ENCODE measurements around the gene NAA50. TPM values are rescaled to one million over a fixed set of nuclear protein-coding genes. Genes with fewer than 3 reads are reported as not detected.
A peak's percentile ranks its signal among the peaks of the same experiment; 100 is the strongest.

The NAA50 gene
- total RNA-seq, 1 experiment from 2014 or later, result 156 TPM

- H3K27ac Mint-ChIP-seq (ENCODE audit: unreplicated experiment), result peak overlapping the region; percentile 79
- peaks cover 19% of the 10 kb centered on the region for H3K4me1 Mint-ChIP-seq (ENCODE audit: low read depth, unreplicated experiment)
- no peaks in the 10 kb centered on the region for H3K27me3 Mint-ChIP-seq (ENCODE audit: unreplicated experiment)
- no peaks in the 10 kb centered on the region for H3K9me3 Mint-ChIP-seq (ENCODE audit: low read depth, unreplicated experiment)
- DNase-seq, result no peak
- H3K4me3 Mint-ChIP-seq (ENCODE audit: low read depth, unreplicated experiment), result peak overlapping the region; percentile 100
- H3K36me3 Mint-ChIP-seq (ENCODE audit: insufficient read depth, unreplicated experiment), result peaks cover 42% of the 10 kb centered on the region
- BruUV-seq (replicated peaks), result no TSS peak
- no peak for TF ChIP-seq CTCF (IDR thresholded peaks at IDR 0.05; ENCODE audit: unreplicated experiment)
- CTCF ChIA-PET, result no interaction called here
- intact Hi-C loops (cut with micrococcal nuclease; ENCODE audit: unreplicated experiment), result loop anchor here (5.0 kb wide), 1 partner anchor 246 kb away; no protein-coding TSS in a partner anchor
These were observed 2.9 kb downstream of the NAA50 start for GRCh38 chr3:113743006-113743630.

GRCh38 chr3:113741620-113742019 lies 4.4 kb downstream of the NAA50 start:
- H3K9me3 Mint-ChIP-seq (ENCODE audit: low read depth, unreplicated experiment), result no peaks in the 10 kb centered on the region
- peaks cover 19% of the 10 kb centered on the region for H3K4me1 Mint-ChIP-seq (ENCODE audit: low read depth, unreplicated experiment)
- CTCF ChIA-PET, result no interaction called here
- no peak for DNase-seq
- peaks cover 27% of the 10 kb centered on the region for H3K36me3 Mint-ChIP-seq (ENCODE audit: insufficient read depth, unreplicated experiment)
- H3K27ac Mint-ChIP-seq (ENCODE audit: unreplicated experiment), result no peak overlapping the region
- BruUV-seq (replicated peaks), result no TSS peak
- no peaks in the 10 kb centered on the region for H3K27me3 Mint-ChIP-seq (ENCODE audit: unreplicated experiment)
- no peak for TF ChIP-seq CTCF (IDR thresholded peaks at IDR 0.05; ENCODE audit: unreplicated experiment)
- intact Hi-C loops (cut with micrococcal nuclease; ENCODE audit: unreplicated experiment), result loop anchor here (5.0 kb wide), 1 partner anchor 244 kb away; no protein-coding TSS in a partner anchor
- H3K4me3 Mint-ChIP-seq (ENCODE audit: low read depth, unreplicated experiment), result no peak overlapping the region

- no peak for TF ChIP-seq CTCF (IDR thresholded peaks at IDR 0.05; ENCODE audit: unreplicated experiment)
- Mint-ChIP-seq H3K36me3 (ENCODE audit: insufficient read depth, unreplicated experiment) (peaks cover 22% of the 10 kb centered on the region), H3K4me3 (ENCODE audit: low read depth, unreplicated experiment) (no peak overlapping the region), H3K27ac (ENCODE audit: unreplicated experiment) (no peak overlapping the region), H3K27me3 (ENCODE audit: unreplicated experiment) (no peaks in the 10 kb centered on the region), H3K4me1 (ENCODE audit: low read depth, unreplicated experiment) (peaks cover 19% of the 10 kb centered on the region), H3K9me3 (ENCODE audit: low read depth, unreplicated experiment) (no peaks in the 10 kb centered on the region)
- CTCF ChIA-PET, result interaction anchor here (0.7 kb wide), 1 partner anchor 291 kb away, joined by 3 read pairs; no protein-coding TSS in a partner anchor
- BruUV-seq (replicated peaks), result no TSS peak
- intact Hi-C loops (cut with micrococcal nuclease; ENCODE audit: unreplicated experiment), result loop anchor here (5.0 kb wide), 1 partner anchor 244 kb away; no protein-coding TSS in a partner anchor
- DNase-seq, result no peak
These were observed 5.0 kb downstream of the NAA50 start for GRCh38 chr3:113741086-113741485.

- Mint-ChIP-seq H3K36me3 (ENCODE audit: insufficient read depth, unreplicated experiment) (no peaks in the 10 kb centered on the region), H3K27me3 (ENCODE audit: unreplicated experiment) (no peaks in the 10 kb centered on the region), H3K4me3 (ENCODE audit: low read depth, unreplicated experiment) (no peak overlapping the region), H3K27ac (ENCODE audit: unreplicated experiment) (no peak overlapping the region), H3K4me1 (ENCODE audit: low read depth, unreplicated experiment) (peaks cover 9% of the 10 kb centered on the region), H3K9me3 (ENCODE audit: low read depth, unreplicated experiment) (no peaks in the 10 kb centered on the region)
- peak; percentile 28 for TF ChIP-seq CTCF (IDR thresholded peaks at IDR 0.05; ENCODE audit: unreplicated experiment)
- DNase-seq, result no peak
- CTCF ChIA-PET, result interaction anchor here (0.5 to 2.5 kb wide), 9 partner anchors 9 to 221 kb away, joined by 3 to 21 read pairs (median 3); partner anchors contain the start of genes ATP6V1A and NAA50
- no TSS peak for BruUV-seq (replicated peaks)
- intact Hi-C loops (cut with micrococcal nuclease; ENCODE audit: unreplicated experiment), result loop anchor here (1.0 to 2.0 kb wide), 2 partner anchors 102 to 177 kb away; partner anchors contain the start of gene GRAMD1C
These were observed 9.4 kb downstream of the NAA50 start for GRCh38 chr3:113736548-113737089.
